K562 (cell line): ENCODE measurements around the gene FEM1B. TPM values are rescaled to one million over a fixed set of nuclear protein-coding genes. Genes with fewer than 3 reads are reported as not detected.
A peak's percentile ranks its signal among the peaks of the same experiment; 100 is the strongest.

Source experiments
- ATAC-seq: fragments of 200-7000 bp; cut with Tn5 transposase; 3 replicates; pipeline ENCODE4 v1.9.1; 2020; ENCODE audit warnings: moderate library complexity
- BruUV-seq: library from RNA; stranded (reverse); fragments of 400-500 nt; replicated peaks from 2 replicates; lab custom pipeline; 2021; lab: Mats Ljungman, UMichigan
- CTCF ChIA-PET: fragments of 300-600 bp; formaldehyde crosslinking; extraction: SDS; loops from one replicate; lab custom pipeline; 2021; ENCODE audit warnings: low intra/inter-chr PET ratio; lab: Yijun Ruan, JAX
- POLR2A ChIA-PET: fragments of 300-600, 350-650 bp; sonication (Branson Sonifier 250); formaldehyde crosslinking; extraction: SDS; loops from one replicate; lab custom pipeline; 2021; ENCODE audit warnings: antibody characterized with exemption, inconsistent platforms; lab: Yijun Ruan, JAX
- DNase-seq, 4 experiments: peaks; one replicate each; pipeline versions ENCODE4 v3.0.0 to v3.0.0-alpha.2; 2011 to 2018; ENCODE audit warnings: low spot score in 3 of 4, mixed read lengths in 3 of 4; ENCODE audit errors: extremely low read depth in 1 of 4
- FAIRE-seq: peaks from 2 replicates; lab custom pipeline; 2011; peaks lifted over from hg19 to GRCh38; lab: Jason Lieb, UNC
- H2AFZ ChIP-seq: 2 replicates; pipeline ENCODE4 v1.6.0; 2011; ENCODE audit warnings: low read depth, low read length, control low read depth, inconsistent platforms
- H3K27ac ChIP-seq: fragments of 200-600 bp; 3 replicates; pipeline ENCODE4 v1.8.0; 2011; ENCODE audit warnings: low read depth, mild to moderate bottlenecking, control low read depth, inconsistent platforms, low read length, moderate library complexity, mixed read lengths; ENCODE audit errors: extremely low read depth
- H3K27me3 ChIP-seq, 2 experiments: fragments of 300-600 bp in 1 of 2; 2 replicates in 1 of 2; 3 replicates in 1 of 2; pipeline versions ENCODE4 v1.6.0 to v1.8.0; 2011; ENCODE audit warnings: inconsistent platforms in 2 of 2, low read length in 2 of 2, mild to moderate bottlenecking in 1 of 2, mixed read lengths in 1 of 2, moderate library complexity in 1 of 2; ENCODE audit not compliant: control insufficient read depth in 2 of 2, insufficient read depth in 2 of 2
- H3K36me3 ChIP-seq: fragments of 300-600 bp; 3 replicates; pipeline ENCODE4 v1.8.0; 2011; ENCODE audit warnings: mild to moderate bottlenecking, low read length, inconsistent platforms; ENCODE audit not compliant: control insufficient read depth, insufficient read depth
- H3K4me1 ChIP-seq, 2 experiments: fragments of 200-600 bp in 1 of 2; replicated peaks in 1 of 2; 2 replicates in 1 of 2; 3 replicates in 1 of 2; pipeline versions ENCODE4 v1.5.1 to v1.8.0; 2011; ENCODE audit warnings: inconsistent platforms in 2 of 2, low read length in 2 of 2, mild to moderate bottlenecking in 1 of 2, mixed read lengths in 1 of 2, moderate library complexity in 1 of 2; ENCODE audit not compliant: control insufficient read depth in 2 of 2, insufficient read depth in 2 of 2
- H3K4me2 ChIP-seq: 2 replicates; pipeline ENCODE4 v1.6.1; 2011; ENCODE audit warnings: low read length, control low read depth, inconsistent platforms, mixed read lengths; ENCODE audit not compliant: insufficient read depth
- H3K4me3 ChIP-seq: fragments of 200-600 bp; sonication (generic), shearing (Covaris generic); 2 replicates; pipeline ENCODE4 v1.5.1; 2016; ENCODE audit warnings: control low read depth, inconsistent platforms
- H3K79me2 ChIP-seq: fragments of 200-600 bp; 3 replicates; pipeline ENCODE4 v1.8.0; 2011; ENCODE audit warnings: low read length, inconsistent platforms; ENCODE audit not compliant: control insufficient read depth, insufficient read depth
- H3K9ac ChIP-seq, 2 experiments: 2 replicates each; pipeline versions ENCODE4 v1.6.0 to v1.6.1; 2011; ENCODE audit warnings: low read depth in 2 of 2, low read length in 2 of 2, control low read depth in 1 of 2, inconsistent platforms in 1 of 2, mild to moderate bottlenecking in 1 of 2, mixed read lengths in 1 of 2; ENCODE audit not compliant: insufficient read depth in 1 of 2
- H3K9me1 ChIP-seq: one replicate; pipeline ENCODE4 v1.6.0; 2011; ENCODE audit warnings: inconsistent platforms, mild to moderate bottlenecking, low read length, moderate library complexity; ENCODE audit not compliant: control insufficient read depth, insufficient read depth
- H3K9me3 ChIP-seq: replicated peaks from 2 replicates; pipeline ENCODE4 v1.5.1; 2011; ENCODE audit warnings: low read depth, low read length, inconsistent platforms; ENCODE audit not compliant: control insufficient read depth, insufficient read depth
- H4K20me1 ChIP-seq: replicated peaks from 2 replicates; pipeline ENCODE4 v1.6.1; 2011; ENCODE audit warnings: low read length, inconsistent platforms, mixed read lengths; ENCODE audit not compliant: control insufficient read depth, insufficient read depth
- DPF2 ChIP-seq: fragments of 450-650 bp; IDR thresholded peaks from 2 replicates; pipeline ENCODE4 v1.6.1; 2016
- ERF ChIP-seq: fragments of 450-650 bp; formaldehyde crosslinking; IDR thresholded peaks from 2 replicates; pipeline ENCODE4 v1.4.0; 2020; ENCODE audit warnings: mild to moderate bottlenecking, mixed read lengths
- HSF4 ChIP-seq: fragments of 250-450 bp; sonication (Bioruptor Pico); IDR thresholded peaks from 2 replicates; pipeline ENCODE4 v2.1.2; 2022; ENCODE audit warnings: mild to moderate bottlenecking, moderate library complexity, borderline replicate concordance
- IRF1 ChIP-seq: sonication (generic); formaldehyde crosslinking; IDR thresholded peaks from 2 replicates; pipeline ENCODE4 v1.8.0; 2022; ENCODE audit warnings: missing genetic modification reagents, mild to moderate bottlenecking, borderline replicate concordance
- JUNB ChIP-seq: fragments of 450-650 bp; formaldehyde crosslinking; conservative IDR thresholded peaks from 2 replicates; pipeline ENCODE4 v1.4.0; 2020; ENCODE audit warnings: mild to moderate bottlenecking
- MIER1 ChIP-seq: fragments of 450-650 bp; IDR thresholded peaks from 2 replicates; pipeline ENCODE4 v1.6.1; 2016; ENCODE audit warnings: antibody characterized with exemption, mild to moderate bottlenecking, low read depth
- MITF ChIP-seq: IDR thresholded peaks from 2 replicates; pipeline ENCODE4 v1.6.1; 2014; ENCODE audit warnings: antibody characterized with exemption
- MTA2 ChIP-seq: fragments of 450-650 bp; IDR thresholded peaks from 2 replicates; pipeline ENCODE4 v1.6.1; 2016; ENCODE audit warnings: low read depth
- NONO ChIP-seq, 2 experiments: fragments of 200-400 bp in 1 of 2; fragments of 450-650 bp in 1 of 2; formaldehyde crosslinking in 1 of 2; IDR thresholded peaks; 2 replicates each; pipeline ENCODE4 v1.6.1; 2017; ENCODE audit warnings: low read depth in 2 of 2, mild to moderate bottlenecking in 2 of 2, moderate library complexity in 2 of 2, low read length in 1 of 2
- NR2C2 ChIP-seq, 2 experiments: fragments of 200-800 bp in 1 of 2; sonication (Bioruptor generic) in 1 of 2; sonication (generic) in 1 of 2; formaldehyde crosslinking in 1 of 2; IDR thresholded peaks; 2 replicates each; pipeline versions ENCODE4 v1.6.1 to v1.8.0; 2016 to 2022; ENCODE audit warnings: mild to moderate bottlenecking in 1 of 2, missing compliant biosample characterization in 1 of 2, missing genetic modification characterization in 1 of 2, missing genetic modification reagents in 1 of 2
- PML ChIP-seq: IDR thresholded peaks from 2 replicates; pipeline ENCODE4 v1.6.1; 2012; ENCODE audit warnings: low read length, inconsistent platforms
- TEAD1 ChIP-seq, 2 experiments: fragments of 450-650 bp in 1 of 2; sonication (generic) in 1 of 2; formaldehyde crosslinking; IDR thresholded peaks; 2 replicates each; pipeline versions ENCODE4 v1.4.0 to v1.8.0; 2020 to 2022; ENCODE audit warnings: mild to moderate bottlenecking in 2 of 2, missing genetic modification reagents in 1 of 2
- ZNF121 ChIP-seq: sonication (generic); formaldehyde crosslinking; conservative IDR thresholded peaks from 2 replicates; pipeline ENCODE4 v1.8.0; 2022; ENCODE audit warnings: missing genetic modification reagents
- ZNF76 ChIP-seq: fragments of 250-450 bp; sonication (Bioruptor Pico); IDR thresholded peaks from 2 replicates; pipeline ENCODE4 v1.4.0; 2020; ENCODE audit warnings: mild to moderate bottlenecking, moderate library complexity, borderline replicate concordance
- WGBS: fragments of 100-300 bp; shearing (Covaris generic); methylation state at CpG from one replicate; pipeline ENCODE4 v1.1.6; 2016; ENCODE audit warnings: low coverage, mixed read lengths; ENCODE audit not compliant: insufficient coverage; ENCODE audit errors: missing lambda C conversion rate; 5-methylcytosine and 5-hydroxymethylcytosine counted together
- in situ Hi-C: fragments of 300-500 bp; cut with MboI; formaldehyde crosslinking; loops from 4 replicates; pipeline ENCODE4 v1.15.0; 2018; ENCODE audit warnings: inconsistent platforms, mixed read lengths
- intact Hi-C: fragments of 100-400 bp; cut with micrococcal nuclease; formaldehyde crosslinking; loops from 2 replicates; pipeline ENCODE4 v1.14.2; 2022
- polyA plus RNA-seq, 8 experiments: library from polyadenylated mRNA; depleted of rRNA in 4 of 8; stranded (reverse) in 5 of 8; unstranded in 3 of 8; fragments of >200 nt; fragmentation: Nextera tagmentation in 2 of 8; fragmentation: Illumina TruSeq in 1 of 8; extraction: Ambion mirVana in 2 of 8; extraction: Trizol in 1 of 8; gene quantifications; 2 replicates each; pipeline versions ENCODE4 v1.2.1 to v1.2.3, GENCODE V29; 2011 to 2014; ENCODE audit warnings: inconsistent platforms in 1 of 8, missing spikeins in 1 of 8
- total RNA-seq, 7 experiments: library from RNA; depleted of rRNA in 6 of 7; stranded (reverse); fragments of >200 nt in 6 of 7; fragmentation: Illumina TruSeq in 2 of 7; extraction: Trizol in 2 of 7; gene quantifications; 2 replicates each; pipeline versions ENCODE4 v1.2.1 to v1.2.3, GENCODE V29; 2011 to 2021; ENCODE audit warnings: low replicate concordance in 1 of 7

The FEM1B gene
- total and polyA plus RNA-seq, 9 of the 15 experiments (the other 6 are each of a cell fraction or from before 2014, with no cell fraction given) = 5.9 to 61.6 (median 20.1) TPM

- 100% methylated on average over 2 of the region's 2 CpGs for WGBS
- Histone ChIP-seq H3K9me3 (peaks cover 10% of the 10 kb centered on the region), H3K79me2 (peaks cover 100% of the 10 kb centered on the region), H3K4me2 (no peak overlapping the region), H3K4me1 (peaks cover under 1 to 14% of the 10 kb centered on the region in 2 experiments; a peak in 4 of 5 replicates), H3K27ac (no peak overlapping the region), H2AFZ (no peak overlapping the region), H4K20me1 (peaks cover 11% of the 10 kb centered on the region; the same call in 1 of the 2 replicates), H3K4me3 (no peak overlapping the region), H3K9me1 (peaks cover 3% of the 10 kb centered on the region), H3K27me3 (no peaks in the 10 kb centered on the region), H3K9ac (no peak overlapping the region), H3K36me3 (peaks cover 42% of the 10 kb centered on the region)
- in situ Hi-C loops (no loop called here), intact Hi-C loops (no loop called here)
- ATAC-seq (no peak), DNase-seq (no peak), FAIRE-seq (no peak)
- BruUV-seq = no TSS peak
- ChIA-PET POLR2A (interaction anchor here (0.7 to 3.4 kb wide), 3 partner anchors 8 to 456 kb away, joined by 3 to 12 read pairs (median 5); no protein-coding TSS in a partner anchor), CTCF (no interaction called here)
- TF ChIP-seq MIER1 (no peak), ZNF121 (CRISPR knock-in tag) (peak; percentile 90)
Measured at GRCh38 chr15:68283401-68283800, 5.9 kb downstream of the FEM1B start.

GRCh38 chr15:68284616-68285258, 7.2 kb downstream of the FEM1B start:
- POLR2A ChIA-PET = no interaction called here
- intact Hi-C loops = no loop called here
- CTCF ChIA-PET = no interaction called here
- TF ChIP-seq JUNB (CRISPR knock-in tag) (no peak), MITF (no peak), IRF1 (no peak), NR2C2 (CRISPR knock-in tag; IDR thresholded peaks at IDR 0.05) (no peak), NR2C2 (tag; IDR thresholded peaks at IDR 0.05) (no peak), DPF2 (peak; percentile 52; the same call in 1 of the 2 replicates), MTA2 (no peak), PML (no peak), HSF4 (CRISPR knock-in tag) (no peak), NONO (IDR thresholded peaks at IDR 0.05; ENCODE audit: low read depth in 2 of 2, low read length in 1 of 2) (no peak), ZNF76 (CRISPR knock-in tag) (no peak), ERF (CRISPR knock-in tag) (no peak), TEAD1 (CRISPR knock-in tag; IDR thresholded peaks at IDR 0.05) (no peak)

More at GRCh38 chr15:68284616-68285258, 7.2 kb downstream of the FEM1B start:
- no TSS peak for BruUV-seq
- no peak overlapping the region for H3K4me2 ChIP-seq
- ATAC-seq (no peak), FAIRE-seq (peak; percentile 32), DNase-seq (peak in 1 of 4 experiments; percentile 69)
- H3K27me3 ChIP-seq = no peaks in the 10 kb centered on the region
- in situ Hi-C loops = no loop called here
- peaks cover 47% of the 10 kb centered on the region for H3K36me3 ChIP-seq
- no peak overlapping the region for H2AFZ ChIP-seq
- peaks cover 9% of the 10 kb centered on the region; the same call in 1 of the 2 replicates for H4K20me1 ChIP-seq
- peak overlapping the region; percentile 31 for H3K27ac ChIP-seq
- H3K9ac ChIP-seq = no peak overlapping the region
- peaks cover 100% of the 10 kb centered on the region for H3K79me2 ChIP-seq
- 51% methylated on average over 7 of the region's 7 CpGs for WGBS
- H3K4me3 ChIP-seq = no peak overlapping the region
- H3K9me1 ChIP-seq = peaks cover 3% of the 10 kb centered on the region
- peaks cover 10% of the 10 kb centered on the region for H3K9me3 ChIP-seq
- peaks cover 0 to 14% of the 10 kb centered on the region in 2 experiments; a peak in 3 of 5 replicates for H3K4me1 ChIP-seq
